HepG2 (cell line): ENCODE data around the gene SMIM38. TPM values are rescaled to one million over a fixed set of nuclear protein-coding genes. Genes with fewer than 3 reads are reported as not detected.

Experiments
- ATF4 ChIP-seq, 2 experiments: fragments of 450-650 bp in 1 of 2; sonication (generic) in 1 of 2; formaldehyde crosslinking; IDR thresholded peaks; 2 replicates each; pipeline versions ENCODE4 v1.5.0 to v1.8.0; 2020 to 2022; ENCODE audit warnings: mild to moderate bottlenecking in 1 of 2, missing genetic modification reagents in 1 of 2
- ISL2 ChIP-seq: sonication (generic); formaldehyde crosslinking; IDR thresholded peaks from 2 replicates; pipeline ENCODE4 v1.5.0; 2020; ENCODE audit warnings: missing genetic modification reagents
- JUN ChIP-seq: sonication (generic); formaldehyde crosslinking; IDR thresholded peaks from 2 replicates; pipeline ENCODE4 v1.4.0; 2020; ENCODE audit warnings: mild to moderate bottlenecking, missing genetic modification reagents
- MXD3 ChIP-seq: IDR thresholded peaks from 2 replicates; pipeline ENCODE4 v1.6.1; 2016; ENCODE audit warnings: mild to moderate bottlenecking, missing biosample characterization, missing genetic modification reagents
- MXI1 ChIP-seq: IDR thresholded peaks from 3 replicates; pipeline ENCODE4 v1.6.1; 2012; ENCODE audit warnings: low read depth, low read length, inconsistent platforms, borderline replicate concordance
- POLR2G ChIP-seq: fragments of 200-400 bp; formaldehyde crosslinking; IDR thresholded peaks from 2 replicates; pipeline ENCODE4 v1.6.1; 2018; ENCODE audit warnings: mild to moderate bottlenecking, low read depth, low read length, moderate library complexity
- SALL2 ChIP-seq: sonication (generic); formaldehyde crosslinking; IDR thresholded peaks from 2 replicates; pipeline ENCODE4 v1.8.1; 2023; ENCODE audit warnings: mild to moderate bottlenecking, missing genetic modification reagents, inconsistent platforms
- TBP ChIP-seq: sonication (generic); formaldehyde crosslinking; IDR thresholded peaks from 2 replicates; pipeline ENCODE4 v1.5.0; 2020; ENCODE audit warnings: missing genetic modification reagents
- XRCC5 ChIP-seq: fragments of 200-400 bp; formaldehyde crosslinking; optimal IDR thresholded peaks from 2 replicates; pipeline ENCODE3; 2017; ENCODE audit warnings: mild to moderate bottlenecking, low read length
- ZNF710 ChIP-seq: sonication (generic); formaldehyde crosslinking; IDR thresholded peaks from 2 replicates; pipeline ENCODE4 v1.5.0; 2020; ENCODE audit warnings: mild to moderate bottlenecking, missing genetic modification reagents, borderline replicate concordance
- ZNF776 ChIP-seq: sonication (generic); formaldehyde crosslinking; IDR thresholded peaks from 2 replicates; pipeline ENCODE4 v1.4.0; 2020; ENCODE audit warnings: mild to moderate bottlenecking, missing genetic modification reagents
- ZNF891 ChIP-seq: sonication (generic); formaldehyde crosslinking; IDR thresholded peaks from 2 replicates; pipeline ENCODE4 v1.5.0; 2020; ENCODE audit warnings: mild to moderate bottlenecking, missing genetic modification reagents
- ZSCAN20 ChIP-seq: sonication (generic); formaldehyde crosslinking; IDR thresholded peaks from 2 replicates; pipeline ENCODE4 v1.4.0; 2020; ENCODE audit warnings: missing genetic modification reagents, mild to moderate bottlenecking, borderline replicate concordance
- polyA plus RNA-seq, 8 experiments: library from polyadenylated mRNA; depleted of rRNA in 3 of 8; stranded (reverse) in 7 of 8; unstranded in 1 of 8; fragments of >200 nt; fragmentation: Illumina TruSeq in 4 of 8; extraction: Trizol in 4 of 8; gene quantifications; 2 replicates each; pipeline versions ENCODE4 v1.2.1 to v1.2.3, GENCODE V29; 2011 to 2016; ENCODE audit warnings: low read depth in 4 of 8, missing spikeins in 1 of 8, mixed read lengths in 1 of 8; ENCODE audit not compliant: insufficient read depth in 1 of 8
- total RNA-seq, 5 experiments: library from RNA; depleted of rRNA; stranded (reverse); fragments of >200 nt; fragmentation: Illumina TruSeq; extraction: Trizol; gene quantifications; 2 replicates each; pipeline ENCODE4 v1.2.3, GENCODE V29; 2016; ENCODE audit warnings: low read depth in 1 of 5
- TF ChIP-seq, protein P1 (sequence below): sonication (generic); formaldehyde crosslinking; IDR thresholded peaks from 2 replicates; pipeline ENCODE4 v1.8.0; 2022; ENCODE audit warnings: mild to moderate bottlenecking, missing genetic modification reagents, borderline replicate concordance
- TF ChIP-seq, protein P2 (sequence below): sonication (generic); formaldehyde crosslinking; IDR thresholded peaks from 2 replicates; pipeline ENCODE4 v1.5.0; 2020; ENCODE audit warnings: mild to moderate bottlenecking, missing genetic modification reagents
- TF ChIP-seq, protein P3 (sequence below): sonication (generic); formaldehyde crosslinking; IDR thresholded peaks from 2 replicates; pipeline ENCODE4 v1.9.0; 2022; ENCODE audit warnings: missing genetic modification reagents, mild to moderate bottlenecking, borderline replicate concordance
- TF ChIP-seq, protein P4 (sequence below): conservative IDR thresholded peaks from 2 replicates; pipeline ENCODE4 v1.6.1; 2018; ENCODE audit warnings: missing genetic modification reagents

The SMIM38 gene
- total and polyA plus RNA-seq, 2 of the 13 experiments (the other 11 are each of a cell fraction or from before 2014, with no cell fraction given): 0.30 to 0.40 TPM

DNA sequence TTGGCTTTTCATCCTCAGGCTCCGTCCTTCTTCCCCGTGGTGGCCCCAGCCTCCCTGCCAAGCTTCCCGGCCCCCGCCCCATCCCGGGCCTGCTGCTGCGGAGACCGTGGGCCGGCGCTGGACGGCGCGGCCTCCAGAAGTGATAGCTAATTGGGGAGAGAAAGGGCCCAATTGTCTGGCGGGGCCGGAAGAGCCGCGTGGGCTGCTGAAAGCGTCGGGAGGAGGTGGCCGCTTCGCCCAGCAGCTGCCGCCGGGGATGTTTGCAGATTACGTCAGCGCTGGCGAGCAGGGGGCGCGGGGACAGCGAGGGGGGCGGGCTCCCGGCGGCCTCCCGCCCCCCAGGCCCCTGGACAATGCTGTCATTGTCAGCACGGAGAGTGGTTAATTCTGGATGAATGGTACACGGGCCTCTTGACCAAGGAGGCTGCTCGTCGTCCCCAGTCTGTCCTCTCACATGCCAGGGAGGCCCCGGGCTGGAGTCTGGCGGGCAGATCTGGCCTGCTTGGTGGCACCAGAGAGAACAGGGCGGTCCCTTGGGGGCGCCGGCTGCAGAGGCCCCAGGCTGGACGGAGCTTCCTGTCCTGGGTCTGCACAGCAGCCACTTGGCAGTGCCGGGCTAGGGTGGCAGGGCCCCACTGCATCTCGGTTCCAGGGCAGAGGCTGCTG lies 1.6 kb downstream of the SMIM38 start (continued):
- TF ChIP-seq, protein P1, sequence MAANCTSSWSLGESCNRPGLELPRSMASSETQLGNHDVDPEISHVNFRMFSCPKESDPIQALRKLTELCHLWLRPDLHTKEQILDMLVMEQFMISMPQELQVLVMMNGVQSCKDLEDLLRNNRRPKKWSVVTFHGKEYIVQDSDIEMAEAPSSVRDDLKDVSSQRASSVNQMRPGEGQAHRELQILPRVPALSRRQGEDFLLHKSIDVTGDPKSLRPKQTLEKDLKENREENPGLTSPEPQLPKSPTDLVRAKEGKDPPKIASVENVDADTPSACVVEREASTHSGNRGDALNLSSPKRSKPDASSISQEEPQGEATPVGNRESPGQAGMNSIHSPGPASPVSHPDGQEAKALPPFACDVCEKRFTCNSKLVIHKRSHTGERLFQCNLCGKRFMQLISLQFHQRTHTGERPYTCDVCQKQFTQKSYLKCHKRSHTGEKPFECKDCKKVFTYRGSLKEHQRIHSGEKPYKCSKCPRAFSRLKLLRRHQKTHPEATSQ (CRISPR knock-in tag): 0 out of 2 replicates have a peak, but pooled peaks have one; percentile 38
- TF ChIP-seq ZNF891 (CRISPR knock-in tag): peak; percentile 5; the same call in 1 of the 2 replicates
- TF ChIP-seq ISL2: peak; percentile 66
- TF ChIP-seq TBP (CRISPR knock-in tag): no peak
- TF ChIP-seq XRCC5: no peak
- TF ChIP-seq, protein P2, sequence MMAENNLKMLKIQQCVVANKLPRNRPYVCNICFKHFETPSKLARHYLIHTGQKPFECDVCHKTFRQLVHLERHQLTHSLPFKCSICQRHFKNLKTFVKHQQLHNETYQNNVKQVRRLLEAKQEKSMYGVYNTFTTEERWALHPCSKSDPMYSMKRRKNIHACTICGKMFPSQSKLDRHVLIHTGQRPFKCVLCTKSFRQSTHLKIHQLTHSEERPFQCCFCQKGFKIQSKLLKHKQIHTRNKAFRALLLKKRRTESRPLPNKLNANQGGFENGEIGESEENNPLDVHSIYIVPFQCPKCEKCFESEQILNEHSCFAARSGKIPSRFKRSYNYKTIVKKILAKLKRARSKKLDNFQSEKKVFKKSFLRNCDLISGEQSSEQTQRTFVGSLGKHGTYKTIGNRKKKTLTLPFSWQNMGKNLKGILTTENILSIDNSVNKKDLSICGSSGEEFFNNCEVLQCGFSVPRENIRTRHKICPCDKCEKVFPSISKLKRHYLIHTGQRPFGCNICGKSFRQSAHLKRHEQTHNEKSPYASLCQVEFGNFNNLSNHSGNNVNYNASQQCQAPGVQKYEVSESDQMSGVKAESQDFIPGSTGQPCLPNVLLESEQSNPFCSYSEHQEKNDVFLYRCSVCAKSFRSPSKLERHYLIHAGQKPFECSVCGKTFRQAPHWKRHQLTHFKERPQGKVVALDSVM (CRISPR knock-in tag): peak; percentile 89
- peak in 1 of 2 experiments; percentile 82; a peak in 2 of 4 replicates for TF ChIP-seq ATF4 (CRISPR knock-in tag; IDR thresholded peaks at IDR 0.05)
- TF ChIP-seq ZNF710 (CRISPR knock-in tag): peak; percentile 65; the same call in 1 of the 2 replicates
- TF ChIP-seq MXI1: no peak
- TF ChIP-seq, protein P3, sequence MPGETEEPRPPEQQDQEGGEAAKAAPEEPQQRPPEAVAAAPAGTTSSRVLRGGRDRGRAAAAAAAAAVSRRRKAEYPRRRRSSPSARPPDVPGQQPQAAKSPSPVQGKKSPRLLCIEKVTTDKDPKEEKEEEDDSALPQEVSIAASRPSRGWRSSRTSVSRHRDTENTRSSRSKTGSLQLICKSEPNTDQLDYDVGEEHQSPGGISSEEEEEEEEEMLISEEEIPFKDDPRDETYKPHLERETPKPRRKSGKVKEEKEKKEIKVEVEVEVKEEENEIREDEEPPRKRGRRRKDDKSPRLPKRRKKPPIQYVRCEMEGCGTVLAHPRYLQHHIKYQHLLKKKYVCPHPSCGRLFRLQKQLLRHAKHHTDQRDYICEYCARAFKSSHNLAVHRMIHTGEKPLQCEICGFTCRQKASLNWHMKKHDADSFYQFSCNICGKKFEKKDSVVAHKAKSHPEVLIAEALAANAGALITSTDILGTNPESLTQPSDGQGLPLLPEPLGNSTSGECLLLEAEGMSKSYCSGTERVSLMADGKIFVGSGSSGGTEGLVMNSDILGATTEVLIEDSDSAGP (CRISPR knock-in tag): peak; percentile 63; the same call in 1 of the 2 replicates
- peak; percentile 61; the same call in 1 of the 2 replicates for TF ChIP-seq JUN
- TF ChIP-seq ZSCAN20 (CRISPR knock-in tag): 0 out of 2 replicates have a peak, but pooled peaks have one; percentile 8
- TF ChIP-seq POLR2G: peak; percentile 73
- TF ChIP-seq MXD3 (CRISPR knock-in tag): peak; percentile 23; the same call in 1 of the 2 replicates
- peak; percentile 61; the same call in 1 of the 2 replicates for TF ChIP-seq SALL2
- TF ChIP-seq, protein P4, sequence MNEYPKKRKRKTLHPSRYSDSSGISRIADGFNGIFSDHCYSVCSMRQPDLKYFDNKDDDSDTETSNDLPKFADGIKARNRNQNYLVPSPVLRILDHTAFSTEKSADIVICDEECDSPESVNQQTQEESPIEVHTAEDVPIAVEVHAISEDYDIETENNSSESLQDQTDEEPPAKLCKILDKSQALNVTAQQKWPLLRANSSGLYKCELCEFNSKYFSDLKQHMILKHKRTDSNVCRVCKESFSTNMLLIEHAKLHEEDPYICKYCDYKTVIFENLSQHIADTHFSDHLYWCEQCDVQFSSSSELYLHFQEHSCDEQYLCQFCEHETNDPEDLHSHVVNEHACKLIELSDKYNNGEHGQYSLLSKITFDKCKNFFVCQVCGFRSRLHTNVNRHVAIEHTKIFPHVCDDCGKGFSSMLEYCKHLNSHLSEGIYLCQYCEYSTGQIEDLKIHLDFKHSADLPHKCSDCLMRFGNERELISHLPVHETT (CRISPR knock-in tag): no peak
- TF ChIP-seq ZNF776 (CRISPR knock-in tag): no peak
